ENCODE results near the gene MATCAP1. TPM values are rescaled to one million over a fixed set of nuclear protein-coding genes. Genes with fewer than 3 reads are reported as not detected.

Gene MATCAP1
- total RNA-seq, 1 experiment from 2014 or later, result 51.2 TPM

GRCh38 chr16:67129422-67129821 lies 54.3 kb downstream of the MATCAP1 start:
- Mint-ChIP-seq H3K9me3 (no peaks in the 10 kb centered on the region), H3K27ac (no peak overlapping the region), H3K36me3 (ENCODE audit: insufficient read depth in 1 of 3, low read depth in 3 of 3) (peaks cover 9 to 45% (median 30%) of the 10 kb centered on the region in 3 experiments; a peak in 6 of 7 replicates), H3K4me3 (no peak overlapping the region), H3K27me3 (ENCODE audit: low read depth) (no peaks in the 10 kb centered on the region), H3K4me1 (no peaks in the 10 kb centered on the region)
- Histone ChIP-seq H3K23me2 (ENCODE audit: insufficient read length, low read depth, low read length, poor library complexity, severe bottlenecking) (no peaks in the 10 kb centered on the region), H3K23ac (ENCODE audit: insufficient read length, low read depth, low read length) (no peak overlapping the region), H3K9me3 (ENCODE audit: control insufficient read depth, low read depth, low read length) (no peaks in the 10 kb centered on the region), H4K5ac (ENCODE audit: insufficient read length, low read depth, low read length) (no peak overlapping the region), H2BK120ac (ENCODE audit: low read depth, low read length, poor library complexity, severe bottlenecking) (no peak overlapping the region), H3K27me3 (ENCODE audit: insufficient read depth, low read length) (no peaks in the 10 kb centered on the region), H4K8ac (replicated peaks; ENCODE audit: insufficient read length, low read depth, low read length) (no peak overlapping the region), H4K91ac (ENCODE audit: insufficient read length, low read depth, low read length) (no peak overlapping the region), H3K27ac (ENCODE audit: insufficient read length, low read depth, low read length) (no peak overlapping the region), H2BK12ac (ENCODE audit: insufficient read length, low read depth, low read length) (no peak overlapping the region), H3K79me2 (ENCODE audit: insufficient read depth, low read length) (no peaks in the 10 kb centered on the region), H3K56ac (ENCODE audit: insufficient read length, low read depth, low read length) (no peak overlapping the region), H2AFZ (ENCODE audit: low read length) (no peak overlapping the region), H3K4me1 (ENCODE audit: insufficient read depth, low read length) (no peaks in the 10 kb centered on the region), H2BK20ac (ENCODE audit: low read depth, low read length, poor library complexity, severe bottlenecking) (no peak overlapping the region), H3T11ph (ENCODE audit: low read length) (no peak overlapping the region), H4K20me1 (ENCODE audit: control insufficient read depth, insufficient read depth, insufficient read length) (no peaks in the 10 kb centered on the region), H3K9ac (ENCODE audit: extremely low read depth, insufficient read length, low read length) (no peak overlapping the region), H3K18ac (ENCODE audit: insufficient read length, low read depth, low read length) (no peak overlapping the region), H2AK5ac (ENCODE audit: insufficient read length, low read length) (no peak overlapping the region), H3K4me2 (ENCODE audit: insufficient read depth, insufficient read length, low read length) (no peak overlapping the region), H3K79me1 (ENCODE audit: insufficient read depth, low read depth, low read length, poor library complexity, severe bottlenecking) (no peaks in the 10 kb centered on the region), H2BK15ac (ENCODE audit: low read depth, low read length) (no peak overlapping the region), H3K14ac (ENCODE audit: insufficient read depth, low read length) (no peak overlapping the region), H2BK5ac (ENCODE audit: insufficient read length, low read length) (no peak overlapping the region), H3K4ac (ENCODE audit: low read depth, low read length) (no peak overlapping the region)
- WGBS (ENCODE audit: extremely low coverage, insufficient read length, low lambda C conversion rate), result no CpG with 5 or more reads among the region's 3 CpGs
- TF ChIP-seq, protein P1, sequence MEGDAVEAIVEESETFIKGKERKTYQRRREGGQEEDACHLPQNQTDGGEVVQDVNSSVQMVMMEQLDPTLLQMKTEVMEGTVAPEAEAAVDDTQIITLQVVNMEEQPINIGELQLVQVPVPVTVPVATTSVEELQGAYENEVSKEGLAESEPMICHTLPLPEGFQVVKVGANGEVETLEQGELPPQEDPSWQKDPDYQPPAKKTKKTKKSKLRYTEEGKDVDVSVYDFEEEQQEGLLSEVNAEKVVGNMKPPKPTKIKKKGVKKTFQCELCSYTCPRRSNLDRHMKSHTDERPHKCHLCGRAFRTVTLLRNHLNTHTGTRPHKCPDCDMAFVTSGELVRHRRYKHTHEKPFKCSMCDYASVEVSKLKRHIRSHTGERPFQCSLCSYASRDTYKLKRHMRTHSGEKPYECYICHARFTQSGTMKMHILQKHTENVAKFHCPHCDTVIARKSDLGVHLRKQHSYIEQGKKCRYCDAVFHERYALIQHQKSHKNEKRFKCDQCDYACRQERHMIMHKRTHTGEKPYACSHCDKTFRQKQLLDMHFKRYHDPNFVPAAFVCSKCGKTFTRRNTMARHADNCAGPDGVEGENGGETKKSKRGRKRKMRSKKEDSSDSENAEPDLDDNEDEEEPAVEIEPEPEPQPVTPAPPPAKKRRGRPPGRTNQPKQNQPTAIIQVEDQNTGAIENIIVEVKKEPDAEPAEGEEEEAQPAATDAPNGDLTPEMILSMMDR (conservative IDR thresholded peaks at IDR 0.05), result no peak
- DNase-seq, result no peak

Measured in H9 (cell line).